CD14-positive monocyte (primary cell): ENCODE measurements around the gene PNMA1. TPM values are rescaled to one million over a fixed set of nuclear protein-coding genes. Genes with fewer than 3 reads are reported as not detected.

Experiments
- DNase-seq, 3 donors: peaks; one replicate each; pipeline ENCODE4 v3.0.0-alpha.2; 2011 to 2022
- H2AFZ ChIP-seq: 2 replicates; pipeline ENCODE4 v1.6.0; 2012; ENCODE audit warnings: mild to moderate bottlenecking, low read depth, low read length, inconsistent platforms; ENCODE audit not compliant: insufficient read depth, poor library complexity, severe bottlenecking
- H3K27ac ChIP-seq, 2 donors: 1 replicate in 1 of 2; 2 replicates in 1 of 2; pipeline ENCODE4 v1.5.1; 2012 to 2013; ENCODE audit warnings: low read length in 2 of 2, control low read depth in 1 of 2, inconsistent platforms in 1 of 2, low read depth in 1 of 2, mild to moderate bottlenecking in 1 of 2
- H3K27me3 ChIP-seq, 2 donors: one replicate each; pipeline versions ENCODE4 v1.6.0 to v1.6.1; 2011 to 2013; ENCODE audit warnings: low read length in 2 of 2; ENCODE audit not compliant: control insufficient read depth in 2 of 2, insufficient read depth in 2 of 2
- H3K36me3 ChIP-seq, 2 donors: replicated peaks in 1 of 2; 1 replicate in 1 of 2; 2 replicates in 1 of 2; pipeline versions ENCODE4 v1.5.1 to v1.6.1; 2012 to 2013; ENCODE audit warnings: low read length in 2 of 2, control low read depth in 1 of 2, inconsistent platforms in 1 of 2, mild to moderate bottlenecking in 1 of 2; ENCODE audit not compliant: insufficient read depth in 2 of 2, control insufficient read depth in 1 of 2
- H3K4me1 ChIP-seq, 2 donors: 1 replicate in 1 of 2; 2 replicates in 1 of 2; pipeline versions ENCODE4 v1.5.1 to v1.6.1; 2012 to 2013; ENCODE audit warnings: low read length in 2 of 2, control low read depth in 1 of 2, inconsistent platforms in 1 of 2, mild to moderate bottlenecking in 1 of 2, moderate library complexity in 1 of 2; ENCODE audit not compliant: insufficient read depth in 2 of 2, control insufficient read depth in 1 of 2
- H3K4me2 ChIP-seq: replicated peaks from 2 replicates; pipeline ENCODE3; 2012; ENCODE audit warnings: low read length, moderate library complexity, mild to moderate bottlenecking; ENCODE audit not compliant: poor library complexity, severe bottlenecking; ENCODE audit errors: extremely low read depth
- H3K4me3 ChIP-seq, 3 experiments: fragments of 200-600 bp in 1 of 3; sonication (generic) in 1 of 3; replicated peaks in 1 of 3; 1 replicate in 2 of 3; 2 replicates in 1 of 3; pipeline ENCODE4 v1.5.1; 2011 to 2013; ENCODE audit warnings: low read length in 3 of 3, mild to moderate bottlenecking in 3 of 3, control low read depth in 2 of 3, low read depth in 2 of 3, inconsistent platforms in 1 of 3, moderate library complexity in 1 of 3
- H3K79me2 ChIP-seq: 2 replicates; pipeline ENCODE4 v1.6.0; 2012; ENCODE audit warnings: mild to moderate bottlenecking, control low read depth, inconsistent platforms, low read length, moderate library complexity; ENCODE audit not compliant: insufficient read depth
- H3K9ac ChIP-seq: 2 replicates; pipeline ENCODE4 v1.6.0; 2017; ENCODE audit warnings: low read length, mild to moderate bottlenecking; ENCODE audit not compliant: insufficient read depth, poor library complexity, severe bottlenecking
- H3K9me3 ChIP-seq, 2 donors: replicated peaks in 1 of 2; 1 replicate in 1 of 2; 2 replicates in 1 of 2; pipeline versions ENCODE4 v1.5.1 to v1.6.1; 2012 to 2013; ENCODE audit warnings: low read length in 2 of 2, control low read depth in 1 of 2; ENCODE audit not compliant: control insufficient read depth in 1 of 2, insufficient read depth in 1 of 2
- H4K20me1 ChIP-seq: 2 replicates; pipeline ENCODE4 v1.6.0; 2012; ENCODE audit warnings: mild to moderate bottlenecking, low read length, control low read depth, moderate library complexity; ENCODE audit not compliant: insufficient read depth
- H3K27ac Mint-ChIP-seq, 7 donors: one replicate each; pipeline ENCODE4 v1.8.0; 2020; ENCODE audit warnings: mild to moderate bottlenecking in 7 of 7, mixed read lengths in 7 of 7, moderate library complexity in 6 of 7, inconsistent platforms in 2 of 7
- H3K27me3 Mint-ChIP-seq, 3 donors: one replicate each; pipeline ENCODE4 v1.8.0; 2021 to 2022; ENCODE audit warnings: low read depth in 3 of 3, mild to moderate bottlenecking in 3 of 3, mixed read lengths in 3 of 3, moderate library complexity in 3 of 3, inconsistent platforms in 1 of 3
- H3K36me3 Mint-ChIP-seq, 2 donors: one replicate each; pipeline ENCODE4 v1.8.0; 2020; ENCODE audit warnings: mixed read lengths in 2 of 2, inconsistent platforms in 1 of 2, mild to moderate bottlenecking in 1 of 2
- H3K4me1 Mint-ChIP-seq: one replicate; pipeline ENCODE4 v1.8.0; 2020; ENCODE audit warnings: mild to moderate bottlenecking, mixed read lengths
- H3K4me3 Mint-ChIP-seq, 2 donors: one replicate each; pipeline ENCODE4 v1.8.0; 2020; ENCODE audit warnings: mild to moderate bottlenecking in 2 of 2, mixed read lengths in 2 of 2, moderate library complexity in 1 of 2
- H3K9me3 Mint-ChIP-seq, 7 donors: one replicate each; pipeline ENCODE4 v1.8.0; 2020 to 2022; ENCODE audit warnings: mixed read lengths in 7 of 7, mild to moderate bottlenecking in 6 of 7, moderate library complexity in 6 of 7, inconsistent platforms in 2 of 7
- WGBS: methylation state at CpG from one replicate; pipeline ENCODE4 v1.1.5; 2013; ENCODE audit warnings: missing lambda C conversion rate; ENCODE audit not compliant: insufficient coverage; 5-methylcytosine and 5-hydroxymethylcytosine counted together
- intact Hi-C, 2 donors: fragments of 100-400 bp; cut with micrococcal nuclease; formaldehyde crosslinking; loops; one replicate each; pipeline versions ENCODE4 v1.15.0 to v1.15.1; 2023
- polyA plus RNA-seq, 3 donors: library from polyadenylated mRNA; depleted of rRNA in 1 of 3; unstranded in 2 of 3; stranded (reverse) in 1 of 3; fragments of 300-500 nt in 2 of 3; fragments of >200 nt in 1 of 3; fragmentation: Illumina TruSeq in 2 of 3; gene quantifications; 1 replicate in 2 of 3; 2 replicates in 1 of 3; pipeline ENCODE4 v1.2.3, GENCODE V29; 2012 to 2021
- TF ChIP-seq, protein P1 (sequence below): fragments of 200-600 bp; IDR thresholded peaks from one replicate; pipeline ENCODE4 v1.8.0; 2022; ENCODE audit warnings: antibody characterized with exemption, mild to moderate bottlenecking

Gene PNMA1
- polyA plus RNA-seq, 3 donors, result 2.4 to 6.4 (median 4.4) TPM

DNA sequence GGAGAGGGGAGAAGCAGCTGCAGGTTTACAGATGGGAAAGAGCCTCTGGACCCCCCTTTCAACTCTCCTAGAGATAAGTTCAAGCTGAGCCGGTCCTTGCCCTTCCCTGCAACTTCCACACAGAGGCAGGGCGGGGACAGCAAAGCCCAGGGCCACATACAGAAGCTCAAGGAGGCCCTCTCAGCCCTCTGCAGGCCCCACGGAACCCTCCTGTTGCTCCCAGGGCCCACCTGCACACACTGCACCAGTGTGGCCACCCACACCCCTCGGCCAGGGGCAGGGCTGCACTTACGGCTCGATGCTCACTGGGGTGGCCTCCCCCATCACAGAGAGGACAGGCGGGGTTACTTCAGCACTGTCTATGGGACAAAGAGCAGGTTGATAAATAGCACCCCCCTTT lies 13.0 kb upstream of the PNMA1 start:
- Histone ChIP-seq H3K9ac (no peak overlapping the region), H3K4me1 (peaks cover 42 to 54% of the 10 kb centered on the region in 2 donors), H3K79me2 (peaks cover 32% of the 10 kb centered on the region), H3K9me3 (no peaks in the 10 kb centered on the region), H3K4me2 (no peak overlapping the region), H3K27ac (peak overlapping the region in 1 of 2 donors; percentile 43), H3K27me3 (no peaks in the 10 kb centered on the region), H4K20me1 (peaks cover 100% of the 10 kb centered on the region), H3K36me3 (peaks cover 86 to 96% of the 10 kb centered on the region in 2 donors), H3K4me3 (no peak overlapping the region), H2AFZ (no peak overlapping the region)
- TF ChIP-seq, protein P1, sequence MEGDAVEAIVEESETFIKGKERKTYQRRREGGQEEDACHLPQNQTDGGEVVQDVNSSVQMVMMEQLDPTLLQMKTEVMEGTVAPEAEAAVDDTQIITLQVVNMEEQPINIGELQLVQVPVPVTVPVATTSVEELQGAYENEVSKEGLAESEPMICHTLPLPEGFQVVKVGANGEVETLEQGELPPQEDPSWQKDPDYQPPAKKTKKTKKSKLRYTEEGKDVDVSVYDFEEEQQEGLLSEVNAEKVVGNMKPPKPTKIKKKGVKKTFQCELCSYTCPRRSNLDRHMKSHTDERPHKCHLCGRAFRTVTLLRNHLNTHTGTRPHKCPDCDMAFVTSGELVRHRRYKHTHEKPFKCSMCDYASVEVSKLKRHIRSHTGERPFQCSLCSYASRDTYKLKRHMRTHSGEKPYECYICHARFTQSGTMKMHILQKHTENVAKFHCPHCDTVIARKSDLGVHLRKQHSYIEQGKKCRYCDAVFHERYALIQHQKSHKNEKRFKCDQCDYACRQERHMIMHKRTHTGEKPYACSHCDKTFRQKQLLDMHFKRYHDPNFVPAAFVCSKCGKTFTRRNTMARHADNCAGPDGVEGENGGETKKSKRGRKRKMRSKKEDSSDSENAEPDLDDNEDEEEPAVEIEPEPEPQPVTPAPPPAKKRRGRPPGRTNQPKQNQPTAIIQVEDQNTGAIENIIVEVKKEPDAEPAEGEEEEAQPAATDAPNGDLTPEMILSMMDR, result no peak
- intact Hi-C loops, result loop anchor here in 1 of 2 donors (10.0 kb wide), 1 partner anchor 288 kb away; the partner anchor contains the start of genes BBOF1 and ENTPD5
- no peak for DNase-seq
- WGBS, result 100% methylated on average over 6 of the region's 7 CpGs
- H3K9me3 Mint-ChIP-seq, result peaks cover 0 to 3% (median 0%) of the 10 kb centered on the region in 7 donors
- no peak overlapping the region for H3K4me3 Mint-ChIP-seq
- H3K4me1 Mint-ChIP-seq, result peaks cover 51% of the 10 kb centered on the region
- peaks cover 81 to 93% of the 10 kb centered on the region in 2 donors for H3K36me3 Mint-ChIP-seq
- peak overlapping the region in 2 of 7 donors; percentile 20 to 50 for H3K27ac Mint-ChIP-seq
- peaks cover 0 to 2% (median 0%) of the 10 kb centered on the region in 3 donors for H3K27me3 Mint-ChIP-seq

DNA sequence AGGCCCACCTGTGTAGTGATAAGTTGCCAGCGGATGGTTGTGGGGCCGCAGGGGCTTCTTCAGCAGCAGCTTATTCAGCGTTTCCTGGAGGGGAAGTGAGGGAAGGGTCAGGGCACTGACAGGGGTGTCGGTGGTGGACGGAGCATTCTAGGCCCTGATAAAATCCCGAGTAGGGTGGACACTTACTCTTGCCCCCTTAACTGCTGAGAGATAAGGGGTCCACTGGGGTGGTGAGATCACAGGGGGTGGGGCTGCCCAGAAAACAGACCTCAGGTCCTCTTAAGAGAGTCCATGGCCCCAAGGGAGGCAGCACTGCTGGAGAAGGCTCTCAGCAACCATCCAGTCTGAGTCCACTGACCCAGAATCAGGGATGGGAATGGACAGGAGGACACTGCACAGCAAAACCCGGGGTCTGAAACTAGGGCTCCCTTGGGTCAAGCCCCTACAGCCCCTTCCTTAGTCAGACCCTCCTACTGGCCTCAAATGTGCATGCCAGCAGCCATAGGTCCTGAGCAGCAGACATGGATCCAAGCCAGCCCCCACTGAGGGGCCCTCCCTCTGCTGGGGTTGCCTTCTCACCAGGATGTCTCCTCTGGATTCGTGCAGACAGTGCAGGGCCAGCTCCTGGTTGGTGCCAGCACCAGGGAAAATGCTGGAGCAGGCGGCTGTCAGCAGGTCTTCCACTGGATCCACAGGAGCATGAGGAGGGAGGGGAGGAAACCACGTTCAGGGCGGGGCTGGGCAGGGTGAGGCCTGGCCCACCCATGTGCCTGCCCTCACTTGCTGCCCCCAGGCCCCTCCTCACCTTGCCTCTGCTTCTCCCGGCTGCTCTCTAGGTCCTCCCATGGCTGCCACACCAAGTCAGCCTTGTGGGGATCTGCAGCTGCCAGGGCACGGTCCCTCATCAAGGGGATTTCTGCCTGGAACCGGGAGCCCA lies 12.1 kb upstream of the PNMA1 start:
- Histone ChIP-seq H3K36me3 (peaks cover 86 to 96% of the 10 kb centered on the region in 2 donors), H3K4me1 (peaks cover 42 to 54% of the 10 kb centered on the region in 2 donors), H3K27me3 (no peaks in the 10 kb centered on the region), H3K4me2 (no peak overlapping the region), H3K79me2 (peaks cover 23% of the 10 kb centered on the region), H3K9me3 (no peaks in the 10 kb centered on the region), H3K27ac (peak overlapping the region in 1 of 2 donors; percentile 69), H3K4me3 (no peak overlapping the region), H2AFZ (no peak overlapping the region), H3K9ac (no peak overlapping the region), H4K20me1 (peaks cover 100% of the 10 kb centered on the region)
- TF ChIP-seq, protein P1, result no peak
- intact Hi-C loops, result loop anchor here in 1 of 2 donors (10.0 kb wide), 1 partner anchor 289 kb away; the partner anchor contains the start of genes BBOF1 and ENTPD5
- Mint-ChIP-seq H3K27ac (peak overlapping the region; percentile 15 to 87 (median 67)), H3K4me1 (peaks cover 51% of the 10 kb centered on the region), H3K27me3 (peaks cover 0 to 2% (median 0%) of the 10 kb centered on the region in 3 donors), H3K36me3 (peaks cover 80 to 96% of the 10 kb centered on the region in 2 donors), H3K9me3 (peaks cover 0 to 3% (median 0%) of the 10 kb centered on the region in 7 donors), H3K4me3 (no peak overlapping the region)
- DNase-seq, result no peak
- WGBS, result 69% methylated on average over 8 of the region's 14 CpGs
